KOPT-K1 (cell line): ENCODE data around the gene DMBT1.

Source experiments
- H3K27ac ChIP-seq: fragments of 200-600 bp; sonication (generic); 2 replicates; pipeline ENCODE4 v1.5.1; 2016; ENCODE audit warnings: antibody characterized with exemption, mild to moderate bottlenecking, low read depth, low read length; ENCODE audit not compliant: poor library complexity, severe bottlenecking
- H3K36me3 ChIP-seq: fragments of 200-600 bp; sonication (generic); 2 replicates; pipeline ENCODE4 v1.5.1; 2017; ENCODE audit warnings: antibody characterized with exemption, mild to moderate bottlenecking, low read length, moderate library complexity; ENCODE audit not compliant: insufficient read depth
- H3K9me3 ChIP-seq: fragments of 200-600 bp; sonication (generic); 2 replicates; pipeline ENCODE4 v1.5.1; 2017; ENCODE audit warnings: antibody characterized with exemption, low read length, mild to moderate bottlenecking; ENCODE audit not compliant: insufficient read depth, poor library complexity, severe bottlenecking

DMBT1 gene

GRCh38 chr10:122560279-122560804, at the start of gene DMBT1:
DMBT1 (plus strand) TSS chr10:122560754; CDS start chr10:122560771, 17 bp downstream.
- no peak within 1 kb of the TSS for H3K27ac ChIP-seq
- H3K9me3 ChIP-seq: no peaks in the 10 kb centered on the region
- H3K36me3 ChIP-seq: no peaks in the 10 kb centered on the region

- Histone ChIP-seq H3K27ac (no peak overlapping the region), H3K36me3 (no peaks in the 10 kb centered on the region), H3K9me3 (no peaks in the 10 kb centered on the region)
These were observed 47.5 kb upstream of the DMBT1 start for GRCh38 chr10:122513053-122513452.

- H3K27ac ChIP-seq: no peak overlapping the region
These were observed 46.3 kb upstream of the DMBT1 start for GRCh38 chr10:122514045-122514840.

GRCh38 chr10:122515022-122515424, 45.5 kb upstream of the DMBT1 start:
- no peak overlapping the region for H3K27ac ChIP-seq
- no peaks in the 10 kb centered on the region for H3K36me3 ChIP-seq
- no peaks in the 10 kb centered on the region for H3K9me3 ChIP-seq

More at GRCh38 chr10:122514045-122514840, 46.3 kb upstream of the DMBT1 start:
- H3K36me3 ChIP-seq: no peaks in the 10 kb centered on the region
- no peaks in the 10 kb centered on the region for H3K9me3 ChIP-seq

- no peaks in the 10 kb centered on the region for H3K9me3 ChIP-seq
- H3K36me3 ChIP-seq: no peaks in the 10 kb centered on the region
- H3K27ac ChIP-seq: no peak overlapping the region
These were observed 44.8 kb upstream of the DMBT1 start for GRCh38 chr10:122515588-122516231.

GRCh38 chr10:122516734-122517133, 43.8 kb upstream of the DMBT1 start:
- no peak overlapping the region for H3K27ac ChIP-seq
- no peaks in the 10 kb centered on the region for H3K36me3 ChIP-seq
- no peaks in the 10 kb centered on the region for H3K9me3 ChIP-seq

- H3K27ac ChIP-seq: no peak overlapping the region
- no peaks in the 10 kb centered on the region for H3K36me3 ChIP-seq
- peaks cover 5% of the 10 kb centered on the region for H3K9me3 ChIP-seq
These were observed 41.4 kb upstream of the DMBT1 start for GRCh38 chr10:122519144-122519543.

- H3K36me3 ChIP-seq: no peaks in the 10 kb centered on the region
- peaks cover 5% of the 10 kb centered on the region for H3K9me3 ChIP-seq
- no peak overlapping the region for H3K27ac ChIP-seq
These were observed 40.7 kb upstream of the DMBT1 start for GRCh38 chr10:122519873-122520272.

- H3K27ac ChIP-seq: no peak overlapping the region
- peaks cover 5% of the 10 kb centered on the region for H3K9me3 ChIP-seq
- H3K36me3 ChIP-seq: no peaks in the 10 kb centered on the region
These were observed 39.5 kb upstream of the DMBT1 start for GRCh38 chr10:122521011-122521410.

- Histone ChIP-seq H3K27ac (no peak overlapping the region), H3K36me3 (no peaks in the 10 kb centered on the region), H3K9me3 (peaks cover 5% of the 10 kb centered on the region)
These were observed 35.7 kb upstream of the DMBT1 start for GRCh38 chr10:122524811-122525210.

- no peaks in the 10 kb centered on the region for H3K36me3 ChIP-seq
- no peak overlapping the region for H3K27ac ChIP-seq
- peaks cover 5% of the 10 kb centered on the region for H3K9me3 ChIP-seq
These were observed 34.8 kb upstream of the DMBT1 start for GRCh38 chr10:122525788-122526187.

GRCh38 chr10:122526892-122527291, 33.7 kb upstream of the DMBT1 start:
- Histone ChIP-seq H3K27ac (no peak overlapping the region), H3K9me3 (peaks cover 5% of the 10 kb centered on the region), H3K36me3 (no peaks in the 10 kb centered on the region)

- Histone ChIP-seq H3K36me3 (no peaks in the 10 kb centered on the region), H3K27ac (no peak overlapping the region), H3K9me3 (no peaks in the 10 kb centered on the region)
These were observed 30.4 kb upstream of the DMBT1 start for GRCh38 chr10:122530177-122530576.

GRCh38 chr10:122531261-122531660, 29.3 kb upstream of the DMBT1 start:
- H3K27ac ChIP-seq: no peak overlapping the region

GRCh38 chr10:122531939-122532338, 28.6 kb upstream of the DMBT1 start:
- no peak overlapping the region for H3K27ac ChIP-seq
- no peaks in the 10 kb centered on the region for H3K36me3 ChIP-seq
- no peaks in the 10 kb centered on the region for H3K9me3 ChIP-seq

More at GRCh38 chr10:122531261-122531660, 29.3 kb upstream of the DMBT1 start:
- Histone ChIP-seq H3K36me3 (no peaks in the 10 kb centered on the region), H3K9me3 (no peaks in the 10 kb centered on the region)
